Measurements from ENCODE around the gene ZRANB1.

Gene ZRANB1

GRCh38 chr10:124923684-124924083 lies 18.2 kb upstream of the ZRANB1 start:
- DNase-seq: no peak

DNA sequence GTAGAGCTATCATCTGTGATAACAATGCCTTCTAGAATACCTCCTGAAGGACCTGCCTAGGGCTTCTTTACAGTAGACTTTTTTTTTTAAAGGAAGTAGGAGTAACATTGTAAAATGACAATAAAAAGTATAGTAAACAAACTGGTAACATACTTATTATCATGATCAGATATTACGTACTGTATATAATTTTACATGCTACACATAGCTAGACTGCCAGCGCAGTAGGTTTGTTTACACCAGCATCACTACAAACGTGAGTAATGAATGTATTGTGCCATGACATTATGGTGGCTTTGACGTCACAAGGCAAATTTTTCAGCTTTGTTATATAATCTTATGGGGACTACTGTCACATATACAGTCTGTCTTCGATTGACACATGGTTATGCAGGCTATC lies 15.4 kb upstream of the ZRANB1 start:
- no peak for DNase-seq

GRCh38 chr10:124928087-124928486 lies 13.8 kb upstream of the ZRANB1 start:
- no peak for DNase-seq

GRCh38 chr10:124928545-124928944 lies 13.4 kb upstream of the ZRANB1 start:
- DNase-seq: no peak

- no peak for DNase-seq
These were observed 6.0 kb upstream of the ZRANB1 start for GRCh38 chr10:124935946-124936345.

DNA sequence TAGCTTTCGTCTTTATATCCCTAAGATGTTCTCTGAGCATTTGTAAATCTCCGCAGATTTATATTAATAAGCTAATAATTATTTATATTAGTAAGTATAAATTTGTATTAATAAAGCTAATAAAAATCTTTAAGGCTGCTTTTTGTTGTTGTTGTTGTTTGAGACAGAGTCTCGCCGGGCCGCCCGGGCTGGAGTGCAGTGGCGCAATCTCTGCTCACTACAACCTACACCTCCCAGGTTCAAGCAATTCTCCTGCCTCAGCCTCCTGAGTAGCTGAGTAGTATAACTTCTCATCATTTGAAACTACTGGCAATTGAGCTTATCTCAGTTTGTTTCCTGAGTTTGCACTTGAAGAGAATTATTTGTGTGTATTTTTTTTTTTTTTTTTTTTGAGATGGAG lies 5.1 kb upstream of the ZRANB1 start:
- DNase-seq: no peak

- no peak for DNase-seq
These were observed 2.6 kb upstream of the ZRANB1 start for GRCh38 chr10:124939290-124939689.

GRCh38 chr10:124942317-124943169 lies 620 bp downstream of the ZRANB1 start:
- no peak for DNase-seq

- DNase-seq: no peak
These were observed 1.6 kb downstream of the ZRANB1 start for GRCh38 chr10:124943301-124944092.

- no peak for DNase-seq
These were observed 3.1 kb downstream of the ZRANB1 start for GRCh38 chr10:124944982-124945381.

DNA sequence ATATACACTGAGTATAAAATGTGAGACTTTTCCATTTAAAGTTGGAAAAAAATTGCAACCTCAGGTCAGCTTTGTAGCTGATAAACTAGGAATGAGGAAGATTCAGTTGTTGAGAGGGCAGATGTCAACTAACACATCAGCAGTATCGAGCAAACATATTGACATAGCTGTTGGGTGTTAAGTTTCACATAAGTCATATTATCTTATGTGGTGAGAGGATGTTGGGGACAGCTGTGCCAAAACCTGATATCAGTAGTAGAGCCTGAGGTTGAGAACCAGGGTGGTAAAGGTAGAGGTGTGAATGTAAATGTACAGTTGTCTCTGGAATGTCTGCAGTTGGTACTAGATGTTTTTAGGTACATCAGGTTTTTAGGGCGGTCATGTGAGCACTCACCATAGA lies 5.0 kb downstream of the ZRANB1 start:
- DNase-seq: no peak

DNA sequence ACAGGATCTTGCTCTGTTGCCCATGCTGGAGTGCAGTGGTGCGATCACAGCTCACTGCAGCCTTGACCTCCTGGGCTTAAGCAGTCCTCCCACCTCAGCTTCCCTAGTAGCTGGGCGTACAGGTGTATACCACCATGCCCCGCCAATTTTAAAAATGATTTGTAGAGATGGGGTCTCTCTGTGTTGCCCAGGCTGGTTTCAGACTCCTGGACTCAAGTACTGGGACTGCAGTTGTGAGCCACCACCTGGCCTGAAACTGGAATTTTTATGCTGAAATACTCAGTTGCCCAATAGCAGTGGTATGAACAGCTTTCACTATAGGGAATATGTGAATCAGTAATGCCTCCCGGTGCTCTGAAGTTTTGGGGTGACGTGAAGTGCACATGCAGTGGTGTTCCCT lies 7.6 kb downstream of the ZRANB1 start:
- DNase-seq: no peak

DNA sequence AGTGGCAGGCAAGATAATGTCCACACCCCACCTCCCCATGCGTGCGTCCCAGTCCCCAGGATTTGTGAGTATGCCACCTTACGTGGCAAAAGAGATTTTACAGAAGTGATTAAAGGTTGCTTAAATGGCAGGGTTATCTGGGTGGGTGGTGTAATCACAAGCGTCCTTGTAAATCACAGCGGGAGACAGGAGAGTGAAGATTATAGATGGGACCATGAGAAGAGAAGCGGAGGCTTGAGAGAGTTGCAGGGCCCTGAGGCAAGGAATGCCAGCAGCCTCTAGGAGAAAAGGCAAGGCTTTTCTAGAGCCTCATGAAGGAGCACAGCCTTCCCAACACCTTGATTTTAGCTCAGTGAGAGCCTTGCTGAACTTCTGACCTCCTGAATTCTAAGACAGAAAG lies 10.2 kb downstream of the ZRANB1 start:
- DNase-seq: no peak

- DNase-seq: no peak
These were observed 11.5 kb downstream of the ZRANB1 start for GRCh38 chr10:124953421-124953820.

DNA sequence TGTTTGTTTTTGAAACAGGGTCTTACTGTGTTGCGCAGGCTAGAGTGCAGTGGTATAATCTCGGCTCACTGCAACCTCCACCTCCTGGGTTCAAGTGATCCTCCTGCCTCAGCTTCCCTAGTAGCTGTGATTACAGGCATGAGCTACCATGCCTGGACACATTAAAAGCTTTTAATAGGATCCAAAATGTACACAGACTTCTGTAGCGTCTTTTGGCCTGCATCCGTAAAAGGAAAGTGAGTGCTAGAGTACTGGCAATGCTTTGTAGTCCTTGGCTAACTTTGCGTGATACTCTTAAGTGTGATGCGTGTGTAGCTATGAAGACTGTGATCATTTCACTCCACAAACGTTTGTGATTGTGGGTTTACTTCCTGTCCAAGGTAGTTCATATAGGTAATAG lies 13.3 kb downstream of the ZRANB1 start:
- no peak for DNase-seq

- no peak for DNase-seq
These were observed 13.9 kb downstream of the ZRANB1 start for GRCh38 chr10:124955868-124956267.

GRCh38 chr10:124956764-124957163 lies 14.8 kb downstream of the ZRANB1 start:
- no peak for DNase-seq

DNA sequence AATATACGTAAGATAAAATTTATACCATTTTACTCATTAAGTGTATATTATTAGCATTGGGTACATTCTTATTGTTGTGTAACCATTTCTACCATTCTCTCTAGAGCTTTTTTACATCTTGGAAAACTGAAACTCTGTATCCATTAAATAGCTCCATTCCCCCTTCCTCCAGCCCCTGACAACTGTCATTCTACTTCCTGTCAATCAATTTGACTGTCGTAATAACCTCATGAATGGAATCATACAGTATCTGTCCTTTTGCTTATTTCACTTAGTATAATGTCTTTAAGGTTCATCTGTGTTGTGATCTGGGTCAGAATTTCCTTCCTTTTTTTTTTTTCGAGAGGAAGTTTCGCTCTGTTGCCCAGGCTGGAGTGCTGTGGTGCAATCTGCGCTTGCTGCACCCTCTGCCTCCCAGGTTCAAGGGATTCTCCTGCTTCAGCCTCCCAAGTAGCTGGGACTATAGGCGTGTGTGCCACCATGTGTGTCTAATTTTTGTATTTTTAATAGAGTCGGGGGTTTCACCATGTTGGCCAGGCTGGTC lies 15.6 kb downstream of the ZRANB1 start:
- no peak for DNase-seq

- no peak for DNase-seq
These were observed 17.6 kb downstream of the ZRANB1 start for GRCh38 chr10:124959564-124959963.

- DNase-seq: no peak
These were observed 19.3 kb downstream of the ZRANB1 start for GRCh38 chr10:124961248-124961570.

DNA sequence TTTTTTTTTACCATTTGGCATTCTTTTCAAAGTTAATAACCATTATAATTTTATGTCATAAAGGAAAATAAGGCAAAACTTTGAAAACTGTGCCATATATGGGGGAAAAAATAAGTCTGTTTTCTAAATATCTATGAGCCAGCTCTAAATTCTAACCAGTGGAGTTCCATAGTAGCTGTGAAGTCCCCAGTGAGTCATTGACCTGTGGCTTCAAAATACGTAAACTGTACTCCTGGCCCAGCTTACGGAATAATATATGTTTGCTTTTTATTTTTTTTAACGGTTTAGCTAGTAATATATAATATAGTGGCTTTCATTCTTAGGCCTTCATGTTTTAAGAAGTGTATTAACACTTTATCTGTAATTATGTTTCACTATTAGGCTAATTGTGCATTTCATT lies 20.5 kb downstream of the ZRANB1 start:
- no peak for DNase-seq

DNA sequence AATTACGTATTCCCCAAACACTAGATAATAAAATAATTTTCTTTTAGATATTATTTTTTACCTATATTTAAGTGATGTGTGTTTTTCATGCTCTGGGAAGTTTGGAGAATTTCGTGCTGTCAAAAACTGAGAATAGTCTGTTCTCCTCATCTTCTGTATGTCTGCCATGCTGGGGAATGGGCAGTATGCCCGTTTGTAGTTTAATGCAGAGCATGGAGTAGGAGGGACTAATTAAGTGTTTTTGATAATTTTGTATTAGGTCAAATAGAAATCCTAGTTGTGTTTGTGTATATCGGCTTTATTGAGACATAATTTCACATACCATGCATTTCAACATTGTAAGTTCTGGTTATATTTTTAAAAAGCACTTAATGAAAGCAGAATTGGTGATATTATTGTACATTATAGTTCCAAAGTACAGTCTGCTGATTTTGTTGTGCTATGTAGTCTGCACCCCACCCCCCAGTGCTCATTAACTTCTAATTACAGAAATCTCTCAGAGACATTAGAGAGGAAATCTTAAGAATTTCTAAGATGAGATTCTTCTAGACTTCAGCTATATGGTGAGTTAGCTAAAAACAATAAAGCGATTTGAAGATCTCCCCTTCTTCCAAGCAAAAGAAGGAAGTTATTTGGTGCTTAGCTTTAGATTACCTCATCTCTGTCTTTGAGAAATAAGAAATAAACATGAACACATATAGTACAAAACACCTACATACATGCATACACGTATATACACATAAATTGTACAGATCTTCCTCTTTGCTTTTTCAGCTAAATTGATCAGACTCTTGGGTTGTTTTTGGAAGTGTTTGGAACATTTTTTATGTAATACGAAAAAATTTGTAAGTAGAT lies 22.2 kb downstream of the ZRANB1 start:
- no peak for DNase-seq

DNA sequence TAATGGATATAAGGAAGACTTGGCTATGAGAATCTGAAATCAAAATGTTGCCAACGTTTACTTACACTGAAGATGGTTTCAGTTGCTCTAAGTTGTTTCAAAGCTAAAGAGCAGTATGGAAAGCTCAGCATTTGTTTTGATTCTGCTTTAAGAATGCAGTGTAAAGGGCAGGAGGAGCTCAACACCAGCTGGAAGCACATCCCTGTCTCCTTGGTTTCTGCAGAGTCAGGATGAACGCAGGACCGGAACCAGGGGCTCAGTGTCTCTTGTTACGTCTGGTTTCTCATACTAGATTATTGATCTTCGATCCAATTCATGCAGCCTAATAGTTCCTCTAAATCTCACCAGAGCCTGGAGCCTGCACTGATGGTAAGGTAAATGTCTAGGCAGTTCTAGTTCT lies 24.1 kb downstream of the ZRANB1 start:
- no peak for DNase-seq

All from activated naive CD4-positive, alpha-beta T cell (primary cell).